ENCODE data around the gene GJC1.
A peak's percentile ranks its signal among the peaks of the same experiment; 100 is the strongest.

Gene GJC1

GRCh38 chr17:44796731-44797130 lies 33.4 kb downstream of the GJC1 start:
- Histone ChIP-seq H3K27me3 (ENCODE audit: insufficient read depth, low read length) (no peaks in the 10 kb centered on the region), H3K9me3 (ENCODE audit: insufficient read depth, low read depth, low read length) (no peaks in the 10 kb centered on the region), H3K27ac (ENCODE audit: low read length) (no peak overlapping the region), H3K4me3 (ENCODE audit: low read length) (no peak overlapping the region), H3K4me1 (ENCODE audit: insufficient read depth, low read length) (peaks cover 7% of the 10 kb centered on the region), H3K36me3 (ENCODE audit: insufficient read depth, low read depth, low read length) (peaks cover 41% of the 10 kb centered on the region; the same call in 1 of the 2 replicates), H3K9ac (ENCODE audit: low read depth, low read length) (no peak overlapping the region)

DNA sequence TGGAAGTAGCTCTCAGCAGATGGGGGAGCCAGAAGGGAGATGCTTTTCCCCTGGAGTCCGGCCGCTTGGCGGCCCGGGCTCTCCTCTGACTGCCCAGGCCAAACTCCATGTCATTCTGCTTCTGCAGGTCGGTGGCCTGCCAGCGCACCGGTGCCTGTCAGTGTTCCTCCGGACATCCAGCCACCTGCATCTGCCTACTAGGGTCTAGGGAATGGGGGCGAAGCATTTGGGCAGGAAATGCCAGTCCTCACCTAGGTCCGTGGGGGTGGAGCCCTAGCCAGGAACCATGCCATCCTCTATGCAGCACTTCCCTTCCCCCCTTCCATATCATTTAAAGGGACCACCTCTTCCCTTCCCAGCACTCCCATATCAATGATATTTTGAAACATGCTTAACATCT lies 34.2 kb downstream of the GJC1 start:
- Histone ChIP-seq H3K9ac (ENCODE audit: low read depth, low read length) (no peak overlapping the region), H3K27me3 (ENCODE audit: insufficient read depth, low read length) (no peaks in the 10 kb centered on the region), H3K36me3 (ENCODE audit: insufficient read depth, low read depth, low read length) (peaks cover 33% of the 10 kb centered on the region; the same call in 1 of the 2 replicates), H3K9me3 (ENCODE audit: insufficient read depth, low read depth, low read length) (no peaks in the 10 kb centered on the region), H3K4me1 (ENCODE audit: insufficient read depth, low read length) (peaks cover 7% of the 10 kb centered on the region), H3K27ac (ENCODE audit: low read length) (no peak overlapping the region), H3K4me3 (ENCODE audit: low read length) (no peak overlapping the region)

DNA sequence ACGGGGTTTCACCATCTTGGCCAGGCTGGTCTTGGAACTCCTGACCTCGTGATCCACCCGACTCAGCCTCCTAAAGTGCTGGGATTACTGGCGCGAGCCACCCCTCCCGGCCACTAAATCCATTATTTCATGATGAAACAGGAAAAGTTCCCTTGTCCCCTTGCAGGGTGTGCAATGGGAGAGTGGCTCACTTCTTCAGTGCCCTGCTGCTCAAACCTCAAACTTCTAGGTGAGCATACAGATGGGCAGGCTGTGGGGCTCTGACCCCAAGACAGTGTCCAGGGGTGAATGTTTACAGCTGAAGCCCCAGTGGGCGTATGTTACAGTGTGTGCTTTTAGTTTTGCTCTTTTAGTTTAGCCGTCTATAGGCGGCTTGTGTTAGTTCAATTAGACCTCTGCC lies 34.7 kb downstream of the GJC1 start:
- H3K4me3 ChIP-seq (ENCODE audit: low read length) = no peak overlapping the region
- H3K9ac ChIP-seq (ENCODE audit: low read depth, low read length) = no peak overlapping the region
- H3K4me1 ChIP-seq (ENCODE audit: insufficient read depth, low read length) = peaks cover 7% of the 10 kb centered on the region
- H3K27me3 ChIP-seq (ENCODE audit: insufficient read depth, low read length) = no peaks in the 10 kb centered on the region
- H3K9me3 ChIP-seq (ENCODE audit: insufficient read depth, low read depth, low read length) = no peaks in the 10 kb centered on the region
- no peak overlapping the region for H3K27ac ChIP-seq (ENCODE audit: low read length)
- H3K36me3 ChIP-seq (ENCODE audit: insufficient read depth, low read depth, low read length) = peaks cover 28% of the 10 kb centered on the region; the same call in 1 of the 2 replicates

GRCh38 chr17:44794851-44795413 lies 35.2 kb downstream of the GJC1 start:
- H3K4me1 ChIP-seq (ENCODE audit: insufficient read depth, low read length) = peaks cover 7% of the 10 kb centered on the region
- no peaks in the 10 kb centered on the region for H3K27me3 ChIP-seq (ENCODE audit: insufficient read depth, low read length)
- H3K27ac ChIP-seq (ENCODE audit: low read length) = no peak overlapping the region
- H3K9ac ChIP-seq (ENCODE audit: low read depth, low read length) = no peak overlapping the region
- H3K4me3 ChIP-seq (ENCODE audit: low read length) = no peak overlapping the region
- no peaks in the 10 kb centered on the region for H3K9me3 ChIP-seq (ENCODE audit: insufficient read depth, low read depth, low read length)
- H3K36me3 ChIP-seq (ENCODE audit: insufficient read depth, low read depth, low read length) = peaks cover 23% of the 10 kb centered on the region; the same call in 1 of the 2 replicates

DNA sequence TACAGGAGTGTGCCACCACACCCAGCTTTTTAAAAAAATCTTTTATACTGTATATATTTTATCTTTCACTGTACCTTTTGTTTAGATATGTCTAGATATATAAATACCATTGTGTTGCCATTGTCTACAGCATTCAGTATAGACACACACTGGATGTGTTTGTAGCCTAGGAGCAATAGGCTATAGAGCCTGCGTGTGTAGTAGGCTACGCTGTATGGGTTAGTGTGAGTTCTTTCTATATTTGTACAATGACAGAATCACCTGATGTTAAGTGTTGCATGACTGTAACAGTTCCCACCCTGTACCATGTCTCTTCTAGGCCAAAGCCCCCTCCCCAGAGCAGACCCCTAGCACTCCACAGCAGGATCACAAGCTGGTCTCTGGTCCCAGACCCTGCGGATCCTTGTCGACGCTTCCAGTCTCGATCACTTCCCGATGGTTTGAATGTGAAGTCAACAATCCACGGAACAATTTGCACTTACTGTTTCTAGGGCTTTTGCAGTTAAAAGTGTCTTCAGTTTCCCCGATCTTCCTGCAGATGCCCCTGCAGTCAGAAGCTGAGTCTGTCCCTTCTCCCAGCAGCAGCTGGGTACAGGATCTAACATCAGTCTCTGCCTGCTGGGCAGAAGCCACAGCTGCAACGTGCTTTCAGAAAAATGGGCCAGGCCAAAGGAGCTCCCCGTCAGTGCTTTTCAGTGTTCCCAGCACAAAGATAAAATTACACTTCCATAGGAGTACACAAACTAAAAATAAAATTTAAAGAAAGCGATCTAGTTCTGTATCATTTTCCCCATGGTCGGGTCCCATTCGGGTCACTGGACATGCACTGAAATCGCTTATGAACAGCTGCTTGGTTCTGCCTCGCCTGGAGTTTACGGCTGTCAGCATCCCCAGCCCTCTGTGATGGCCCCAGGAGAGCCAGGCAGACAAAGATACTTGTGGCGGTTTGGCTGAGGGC lies 35.9 kb downstream of the GJC1 start:
- Histone ChIP-seq H3K4me3 (ENCODE audit: low read length) (no peak overlapping the region), H3K27ac (ENCODE audit: low read length) (no peak overlapping the region), H3K9ac (ENCODE audit: low read depth, low read length) (no peak overlapping the region), H3K27me3 (ENCODE audit: insufficient read depth, low read length) (no peaks in the 10 kb centered on the region), H3K9me3 (ENCODE audit: insufficient read depth, low read depth, low read length) (no peaks in the 10 kb centered on the region), H3K4me1 (ENCODE audit: insufficient read depth, low read length) (peaks cover 7% of the 10 kb centered on the region), H3K36me3 (ENCODE audit: insufficient read depth, low read depth, low read length) (peaks cover 17% of the 10 kb centered on the region; the same call in 1 of the 2 replicates)

GRCh38 chr17:44792276-44792675 lies 37.8 kb downstream of the GJC1 start:
- H3K27me3 ChIP-seq (ENCODE audit: insufficient read depth, low read length) = no peaks in the 10 kb centered on the region
- peaks cover 1% of the 10 kb centered on the region; the same call in 1 of the 2 replicates for H3K36me3 ChIP-seq (ENCODE audit: insufficient read depth, low read depth, low read length)
- H3K9ac ChIP-seq (ENCODE audit: low read depth, low read length) = no peak overlapping the region
- no peak overlapping the region for H3K4me3 ChIP-seq (ENCODE audit: low read length)
- no peaks in the 10 kb centered on the region for H3K4me1 ChIP-seq (ENCODE audit: insufficient read depth, low read length)
- no peak overlapping the region for H3K27ac ChIP-seq (ENCODE audit: low read length)
- H3K9me3 ChIP-seq (ENCODE audit: insufficient read depth, low read depth, low read length) = no peaks in the 10 kb centered on the region

GRCh38 chr17:44788139-44788538 lies 41.9 kb downstream of the GJC1 start:
- no peaks in the 10 kb centered on the region for H3K9me3 ChIP-seq (ENCODE audit: insufficient read depth, low read depth, low read length)
- H3K4me3 ChIP-seq (ENCODE audit: low read length) = no peak overlapping the region
- no peak overlapping the region for H3K27ac ChIP-seq (ENCODE audit: low read length)
- no peaks in the 10 kb centered on the region for H3K36me3 ChIP-seq (ENCODE audit: insufficient read depth, low read depth, low read length)
- no peaks in the 10 kb centered on the region for H3K27me3 ChIP-seq (ENCODE audit: insufficient read depth, low read length)
- H3K4me1 ChIP-seq (ENCODE audit: insufficient read depth, low read length) = no peaks in the 10 kb centered on the region
- H3K9ac ChIP-seq (ENCODE audit: low read depth, low read length) = no peak overlapping the region

- Histone ChIP-seq H3K36me3 (ENCODE audit: insufficient read depth, low read depth, low read length) (no peaks in the 10 kb centered on the region), H3K9ac (ENCODE audit: low read depth, low read length) (no peak overlapping the region), H3K4me3 (ENCODE audit: low read length) (no peak overlapping the region), H3K27ac (ENCODE audit: low read length) (no peak overlapping the region), H3K4me1 (ENCODE audit: insufficient read depth, low read length) (peaks cover 3% of the 10 kb centered on the region), H3K9me3 (ENCODE audit: insufficient read depth, low read depth, low read length) (no peaks in the 10 kb centered on the region), H3K27me3 (ENCODE audit: insufficient read depth, low read length) (no peaks in the 10 kb centered on the region)
Measured at GRCh38 chr17:44787271-44787940, 42.7 kb downstream of the GJC1 start.

GRCh38 chr17:44786551-44787081 lies 43.5 kb downstream of the GJC1 start:
- Histone ChIP-seq H3K4me3 (ENCODE audit: low read length) (no peak overlapping the region), H3K9ac (ENCODE audit: low read depth, low read length) (no peak overlapping the region), H3K9me3 (ENCODE audit: insufficient read depth, low read depth, low read length) (no peaks in the 10 kb centered on the region)

DNA sequence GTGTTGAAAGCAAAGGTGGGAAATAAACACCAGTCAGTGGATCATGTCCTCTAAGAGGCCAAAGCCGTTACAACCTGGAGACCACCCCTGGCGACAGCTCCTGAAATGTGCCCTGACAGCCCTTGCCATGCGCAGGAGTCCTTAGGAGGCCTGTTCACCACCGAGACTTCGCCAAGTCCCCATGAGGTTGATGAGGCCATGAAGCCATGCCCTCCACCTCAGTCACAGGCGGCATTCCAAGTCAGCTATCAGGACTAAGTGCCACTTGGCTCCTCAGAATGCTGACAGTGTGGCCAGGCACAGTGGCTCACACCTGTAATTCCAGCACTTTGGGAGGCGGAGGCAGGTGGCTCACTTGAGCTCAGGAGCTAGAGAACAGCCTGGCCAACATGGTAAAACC lies 44.2 kb downstream of the GJC1 start:
- H3K27ac ChIP-seq (ENCODE audit: low read length) = no peak overlapping the region
- no peaks in the 10 kb centered on the region for H3K36me3 ChIP-seq (ENCODE audit: insufficient read depth, low read depth, low read length)
- H3K27me3 ChIP-seq (ENCODE audit: insufficient read depth, low read length) = no peaks in the 10 kb centered on the region
- H3K9me3 ChIP-seq (ENCODE audit: insufficient read depth, low read depth, low read length) = no peaks in the 10 kb centered on the region
- no peak overlapping the region for H3K4me3 ChIP-seq (ENCODE audit: low read length)
- no peak overlapping the region for H3K9ac ChIP-seq (ENCODE audit: low read depth, low read length)
- H3K4me1 ChIP-seq (ENCODE audit: insufficient read depth, low read length) = peaks cover 17% of the 10 kb centered on the region

More at GRCh38 chr17:44786551-44787081, 43.5 kb downstream of the GJC1 start:
- no peaks in the 10 kb centered on the region for H3K27me3 ChIP-seq (ENCODE audit: insufficient read depth, low read length)
- no peak overlapping the region for H3K27ac ChIP-seq (ENCODE audit: low read length)
- H3K36me3 ChIP-seq (ENCODE audit: insufficient read depth, low read depth, low read length) = no peaks in the 10 kb centered on the region
- peaks cover 11% of the 10 kb centered on the region for H3K4me1 ChIP-seq (ENCODE audit: insufficient read depth, low read length)

DNA sequence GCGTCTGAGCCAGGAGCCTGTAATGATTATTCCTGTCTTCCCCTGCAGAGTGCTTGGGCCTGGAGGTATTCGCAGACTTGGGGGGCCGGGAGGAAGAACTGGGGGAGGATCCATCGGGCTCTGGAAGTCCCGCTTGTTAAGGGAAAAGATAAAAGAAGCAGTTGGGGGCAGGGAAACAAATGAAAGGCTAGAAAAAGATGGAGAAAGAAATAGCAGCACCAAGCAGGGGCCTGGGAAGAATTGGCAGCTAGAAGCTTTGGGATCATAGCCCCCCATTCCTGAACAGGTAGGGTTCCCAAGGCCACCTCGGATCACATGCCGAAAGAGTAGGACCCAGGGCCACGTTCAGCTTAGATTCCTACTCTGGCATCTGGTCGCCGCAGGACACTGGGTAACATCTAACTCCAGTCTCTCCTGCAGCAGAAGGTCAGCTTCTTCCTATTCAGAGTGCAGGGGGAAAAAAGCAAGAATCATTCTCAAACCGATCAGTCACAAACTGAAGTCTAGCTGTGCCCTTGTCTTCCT lies 47.7 kb downstream of the GJC1 start:
- Histone ChIP-seq H3K36me3 (ENCODE audit: insufficient read depth, low read depth, low read length) (no peaks in the 10 kb centered on the region), H3K27ac (ENCODE audit: low read length) (no peak overlapping the region), H3K4me1 (ENCODE audit: insufficient read depth, low read length) (peaks cover 19% of the 10 kb centered on the region), H3K9ac (ENCODE audit: low read depth, low read length) (peak overlapping the region; percentile 20; the same call in 1 of the 2 replicates), H3K9me3 (ENCODE audit: insufficient read depth, low read depth, low read length) (no peaks in the 10 kb centered on the region), H3K4me3 (ENCODE audit: low read length) (peak overlapping the region; percentile 19; the same call in 1 of the 2 replicates), H3K27me3 (ENCODE audit: insufficient read depth, low read length) (peaks cover 8% of the 10 kb centered on the region)
